ENCODE results near the gene GNB1L. TPM values are rescaled to one million over a fixed set of nuclear protein-coding genes. Genes with fewer than 3 reads are reported as not detected.

Gene GNB1L
- polyA plus RNA-seq, 4 donors, result 3.2 to 7.9 (median 3.8) TPM

DNA sequence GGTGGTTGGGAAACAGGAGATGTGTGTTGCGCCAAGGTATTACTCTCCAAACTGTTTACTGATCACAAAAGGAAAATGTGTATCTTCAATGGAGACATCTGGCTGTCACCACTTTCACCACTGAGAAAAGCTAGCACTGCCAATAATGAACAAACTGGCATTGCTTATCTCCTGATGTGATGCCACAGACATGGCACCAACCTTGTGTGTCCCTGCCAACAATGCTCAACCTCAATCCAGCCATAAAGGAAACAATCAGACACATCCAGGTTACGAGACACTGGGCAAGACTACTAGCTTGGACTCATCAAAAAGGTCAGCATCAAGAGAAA, 28.1 kb downstream of the GNB1L start:
- DNase-seq (ENCODE audit: low read depth in 4 of 4, low spot score in 3 of 4), result no peak

DNA sequence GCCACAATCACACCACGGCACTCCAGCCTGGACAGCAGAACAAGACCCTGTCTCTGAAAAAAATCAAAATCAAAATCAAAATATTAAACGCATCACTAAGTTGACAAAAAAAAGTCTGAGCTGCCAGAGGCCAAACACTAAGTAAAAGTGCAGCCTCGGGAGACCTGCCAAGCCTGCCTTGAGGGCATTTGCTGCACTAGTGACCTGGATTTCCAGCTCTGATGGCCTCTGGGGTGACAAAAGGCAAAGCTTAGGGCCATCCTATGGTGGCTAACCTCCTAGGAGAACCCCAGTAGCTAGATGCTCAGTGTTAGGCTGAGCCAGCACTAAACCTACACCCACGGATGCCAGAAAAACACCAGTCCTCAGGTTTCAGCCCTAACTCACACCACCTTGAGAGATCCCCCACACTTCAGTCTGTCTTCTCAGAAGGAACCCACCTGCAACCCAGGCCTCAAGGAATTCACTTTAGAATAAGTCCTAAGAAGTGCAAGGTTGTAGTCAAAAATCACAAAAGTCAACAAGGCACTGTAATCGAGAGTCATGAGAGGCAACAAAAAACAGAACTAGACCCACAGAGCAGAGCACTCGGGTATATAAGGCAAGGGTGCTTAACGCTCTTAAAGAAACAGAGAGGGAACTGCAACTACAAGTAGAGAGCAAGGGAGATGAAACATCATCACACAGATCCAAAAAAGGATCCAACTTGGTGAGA, 28.6 kb downstream of the GNB1L start:
- DNase-seq (ENCODE audit: low read depth in 4 of 4, low spot score in 3 of 4), result no peak

DNA sequence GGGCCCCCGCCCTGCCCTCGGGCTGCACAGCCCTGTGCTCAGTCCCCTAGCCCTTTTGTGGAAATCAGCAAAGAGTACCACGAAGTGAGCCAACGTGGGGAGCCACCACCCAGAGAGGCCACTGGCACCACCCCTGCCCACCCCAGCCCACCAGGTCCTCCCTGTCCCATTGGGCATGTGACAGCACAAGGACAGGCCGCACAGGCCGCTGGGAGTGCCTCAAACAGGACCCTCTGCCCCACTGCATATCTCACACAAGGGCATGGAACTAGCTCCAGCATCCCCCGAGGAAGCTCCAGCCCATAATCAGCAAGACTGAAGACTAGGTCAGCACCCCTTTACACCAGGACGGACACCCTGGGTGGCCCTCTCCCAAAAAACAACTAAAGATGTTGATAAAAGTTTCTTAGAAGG, 29.7 kb downstream of the GNB1L start:
- DNase-seq (ENCODE audit: low read depth in 4 of 4, low spot score in 3 of 4), result no peak

DNA sequence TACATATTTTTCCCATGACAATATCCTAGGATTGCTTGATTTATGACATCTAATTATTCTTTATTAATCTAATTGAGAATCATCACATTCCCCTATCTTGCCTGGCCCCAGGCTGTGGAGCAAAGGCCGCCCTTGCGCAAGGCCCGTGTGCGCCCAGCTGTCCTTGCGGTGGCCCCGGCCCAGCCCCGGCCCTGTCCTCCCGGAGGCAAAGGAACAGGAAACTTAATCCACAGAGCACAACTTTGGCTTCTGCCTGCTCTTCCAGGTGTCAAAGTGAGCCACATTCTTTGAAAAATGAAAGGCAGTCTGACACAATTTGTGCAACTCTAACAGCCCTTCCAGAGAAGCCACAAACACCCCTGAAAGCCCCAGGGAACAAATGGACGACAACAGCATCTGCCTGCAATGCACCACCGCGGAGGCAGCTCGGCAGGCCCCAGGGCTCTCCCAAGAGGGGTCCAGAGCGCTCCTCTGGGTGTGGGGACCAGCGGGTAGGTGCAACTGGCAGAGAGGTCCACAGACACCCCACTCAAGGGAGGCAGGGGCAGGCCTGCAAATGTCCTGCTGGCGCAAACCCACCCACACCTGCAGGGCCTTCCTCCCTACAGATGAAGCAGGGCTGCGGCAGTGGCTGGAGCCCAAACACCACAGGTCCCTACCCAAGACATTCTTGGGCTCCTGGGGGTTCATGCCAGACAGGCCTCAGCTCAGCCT, 30.3 kb downstream of the GNB1L start:
- no peak for DNase-seq (ENCODE audit: low read depth in 4 of 4, low spot score in 3 of 4)

DNA sequence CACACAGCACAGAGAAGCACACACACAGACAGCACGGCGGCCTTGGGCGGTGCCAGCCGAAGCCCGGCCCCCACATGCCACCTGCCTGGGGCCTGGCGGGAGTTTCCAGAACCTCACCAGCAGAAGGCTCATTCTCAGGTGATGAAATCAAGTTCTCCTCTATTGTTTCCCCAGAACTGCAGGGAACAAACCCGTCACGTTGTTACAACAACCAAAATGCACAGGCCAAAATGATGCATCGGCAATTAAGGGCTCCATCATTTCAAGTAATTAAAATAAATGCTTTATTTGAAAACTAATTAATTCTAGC, 30.8 kb downstream of the GNB1L start:
- no peak for DNase-seq (ENCODE audit: low read depth in 4 of 4, low spot score in 3 of 4)

DNA sequence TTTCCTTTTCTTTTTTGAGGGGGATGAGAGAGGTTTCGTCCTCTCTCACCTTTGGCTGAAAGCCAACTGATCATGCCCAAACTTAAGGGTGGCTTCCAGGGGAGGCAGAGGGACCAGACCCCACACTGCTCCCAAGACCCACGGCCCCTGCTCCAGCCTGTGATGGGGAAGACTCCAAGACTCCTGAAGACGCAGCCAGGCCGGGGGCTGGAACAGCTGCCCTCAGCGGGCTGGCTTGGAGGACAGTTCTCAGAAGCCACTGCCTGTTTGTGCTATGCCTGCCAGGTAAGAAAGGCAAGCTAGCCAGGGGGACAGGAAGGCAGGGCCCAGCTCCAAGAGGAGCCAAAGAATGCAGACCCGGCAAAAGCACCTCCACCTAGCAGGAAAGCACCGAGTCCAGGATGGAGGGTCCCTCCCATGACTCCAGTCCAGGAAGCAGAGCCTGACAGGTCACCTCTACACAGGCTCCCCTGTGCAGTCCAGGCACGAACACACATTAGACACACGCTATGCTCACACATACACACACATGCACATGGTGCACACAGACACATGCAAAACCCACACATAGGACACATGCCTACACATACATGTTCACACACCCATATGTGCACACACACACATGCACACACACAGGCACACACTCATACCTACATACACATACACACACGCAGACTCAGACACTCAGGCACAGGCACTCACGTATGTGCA, 31.3 kb downstream of the GNB1L start:
- DNase-seq (ENCODE audit: low read depth in 4 of 4, low spot score in 3 of 4), result no peak

DNA sequence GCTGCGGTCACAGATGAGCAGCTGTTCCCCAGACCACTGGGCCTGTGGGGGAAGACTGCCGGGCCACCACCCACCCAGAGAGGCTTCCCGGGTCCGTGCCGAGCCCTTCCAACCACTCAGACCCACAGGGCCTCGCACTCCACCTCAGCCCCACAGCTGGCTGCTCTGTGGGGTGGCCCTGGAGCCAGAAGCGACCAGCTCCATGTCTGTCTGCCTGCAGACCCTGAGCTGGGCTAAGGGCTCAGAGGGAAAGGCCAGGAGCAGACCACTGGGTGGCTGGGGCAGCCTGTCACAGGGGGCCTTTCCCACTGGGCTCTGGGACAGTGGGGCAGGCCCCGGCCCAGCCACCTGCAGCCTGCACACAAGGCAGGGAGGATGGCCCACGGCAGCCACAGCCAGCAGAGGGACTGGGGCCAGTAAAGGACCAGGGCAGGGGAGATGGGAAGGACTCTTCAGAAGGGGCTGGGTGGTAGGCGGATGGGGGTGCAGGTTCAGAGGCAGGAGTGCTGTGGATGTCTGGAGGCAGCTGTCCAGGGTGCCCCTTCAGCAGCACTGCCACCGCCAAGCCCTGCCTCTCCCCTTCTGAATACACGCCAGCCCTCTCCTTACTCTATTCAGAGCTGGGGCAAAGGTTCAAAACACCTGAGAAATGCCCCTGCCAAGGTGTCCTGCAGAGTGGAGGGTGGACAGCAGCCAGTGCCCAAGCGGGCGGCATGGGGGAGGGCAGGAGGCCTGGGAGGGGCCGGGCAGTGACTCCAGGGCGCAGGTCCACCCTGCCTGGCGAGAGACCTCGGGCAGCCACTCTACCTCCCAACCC, 32.2 kb downstream of the GNB1L start:
- no peak for DNase-seq (ENCODE audit: low read depth in 4 of 4, low spot score in 3 of 4)

DNA sequence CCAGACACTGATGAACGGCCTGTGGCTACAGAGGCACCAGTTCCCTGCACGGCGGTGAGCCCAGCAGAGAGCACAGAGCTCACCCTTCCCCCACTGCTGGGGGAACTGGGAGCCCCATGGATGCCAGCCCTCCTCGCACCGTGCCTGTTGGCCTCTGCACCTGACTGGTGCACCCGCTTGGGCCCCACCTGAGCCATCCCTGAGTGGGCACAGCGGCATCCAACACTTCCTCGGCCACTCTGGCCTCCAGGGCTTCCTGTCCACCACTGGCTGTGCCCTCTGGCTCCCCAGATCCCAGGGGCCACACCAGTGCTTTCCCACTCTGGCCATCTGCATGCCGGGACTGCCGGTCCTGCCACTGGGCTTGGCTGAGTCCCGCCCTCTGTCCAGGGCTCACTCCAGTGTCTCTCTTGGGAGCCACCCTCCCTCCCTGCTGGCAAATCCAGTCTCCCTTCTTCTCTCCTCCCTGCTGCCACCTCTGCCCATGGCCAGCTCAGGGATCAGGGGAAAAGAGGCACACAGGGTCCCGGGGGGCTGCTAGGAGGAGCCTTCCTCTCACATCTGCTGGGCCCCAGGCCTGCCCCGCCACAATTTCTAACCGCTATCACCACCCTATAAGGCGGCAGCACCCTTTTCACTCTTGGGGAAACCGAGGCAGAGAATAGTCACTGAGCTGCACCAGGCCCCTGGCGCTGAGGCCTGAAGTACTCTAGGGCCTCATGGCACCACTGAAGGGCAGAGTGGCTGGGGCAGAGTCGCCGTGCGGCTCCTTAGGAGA, 33.0 kb downstream of the GNB1L start:
- no peak for DNase-seq (ENCODE audit: low read depth in 4 of 4, low spot score in 3 of 4)

DNA sequence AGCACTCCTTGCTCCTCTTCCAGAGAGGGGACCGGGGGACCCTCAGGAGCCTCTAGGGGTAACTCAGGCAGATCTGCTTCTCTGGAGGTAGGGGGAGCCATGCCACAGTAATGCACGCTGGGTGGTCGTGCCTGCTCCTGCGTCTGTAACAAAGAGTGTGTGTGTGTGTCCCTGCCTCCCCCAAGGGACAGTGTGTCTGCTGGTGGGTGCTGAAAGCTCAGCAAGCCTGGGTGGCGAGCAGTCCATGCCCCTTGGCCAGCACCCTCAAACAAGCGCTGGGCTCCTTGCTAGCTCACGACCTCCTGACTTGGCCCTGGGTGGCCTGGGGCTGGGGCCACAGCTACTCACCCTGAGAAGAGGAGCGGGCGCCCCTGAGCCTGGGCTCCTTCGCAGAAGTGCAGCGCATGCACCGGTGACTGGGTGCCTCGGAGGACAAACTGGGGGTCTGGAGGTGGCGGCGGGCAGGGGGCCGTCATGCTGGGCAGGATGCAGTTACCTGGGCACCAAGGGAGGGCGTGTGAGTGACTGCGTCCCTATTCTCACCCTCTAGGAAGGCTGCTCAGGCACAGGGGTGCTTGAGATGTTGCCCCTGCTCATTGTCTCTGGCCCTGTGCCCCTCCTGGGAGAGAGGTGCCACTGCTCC, 33.7 kb downstream of the GNB1L start:
- no peak for DNase-seq (ENCODE audit: low read depth in 4 of 4, low spot score in 3 of 4)

DNA sequence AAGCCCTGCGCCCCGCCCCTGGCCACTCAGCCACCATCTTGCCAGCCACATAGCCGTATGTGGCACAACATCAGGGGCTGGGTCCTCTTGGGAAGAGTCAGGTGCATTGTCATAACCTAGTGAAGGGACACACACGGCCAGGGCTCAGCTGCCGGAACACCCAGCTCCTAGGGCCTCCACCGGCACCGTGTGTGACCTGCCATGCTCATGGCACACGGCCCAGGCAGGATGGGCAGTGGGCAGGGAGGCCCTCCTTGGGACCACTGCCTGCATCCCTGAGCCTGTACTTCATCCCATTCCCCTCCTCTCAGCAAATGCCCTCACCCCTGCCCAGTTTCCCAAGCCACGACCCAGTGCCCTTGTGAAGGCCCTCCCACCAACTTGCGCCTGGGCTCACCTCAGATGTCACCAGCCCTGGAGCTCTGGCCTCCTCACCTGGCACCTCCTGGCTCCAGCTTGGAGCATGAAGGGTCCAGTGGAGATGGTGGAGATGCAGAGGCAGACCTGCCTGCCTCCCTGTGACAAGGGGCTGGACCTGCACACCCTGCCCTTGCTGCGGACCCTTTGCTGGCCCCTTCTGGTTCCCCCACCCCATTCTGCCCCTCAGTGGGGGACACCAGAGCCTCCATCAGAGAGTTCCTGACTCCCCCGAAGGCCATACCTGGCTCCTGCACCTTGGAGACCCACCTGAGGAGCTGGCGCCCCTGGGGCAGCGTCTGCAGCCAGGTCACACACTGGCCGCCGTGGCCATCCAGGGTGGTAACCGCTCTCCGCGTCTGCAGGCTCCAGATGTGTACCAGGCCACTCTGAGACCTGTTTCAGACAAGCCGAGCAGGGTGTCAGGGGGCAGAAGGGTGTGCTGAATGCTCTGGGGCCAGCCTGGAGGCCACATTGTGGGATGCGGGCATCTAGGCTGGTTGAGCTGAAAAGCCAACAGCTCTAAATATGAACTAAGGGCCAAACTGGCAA, 34.5 kb downstream of the GNB1L start:
- no peak for DNase-seq (ENCODE audit: low read depth in 4 of 4, low spot score in 3 of 4)

DNA sequence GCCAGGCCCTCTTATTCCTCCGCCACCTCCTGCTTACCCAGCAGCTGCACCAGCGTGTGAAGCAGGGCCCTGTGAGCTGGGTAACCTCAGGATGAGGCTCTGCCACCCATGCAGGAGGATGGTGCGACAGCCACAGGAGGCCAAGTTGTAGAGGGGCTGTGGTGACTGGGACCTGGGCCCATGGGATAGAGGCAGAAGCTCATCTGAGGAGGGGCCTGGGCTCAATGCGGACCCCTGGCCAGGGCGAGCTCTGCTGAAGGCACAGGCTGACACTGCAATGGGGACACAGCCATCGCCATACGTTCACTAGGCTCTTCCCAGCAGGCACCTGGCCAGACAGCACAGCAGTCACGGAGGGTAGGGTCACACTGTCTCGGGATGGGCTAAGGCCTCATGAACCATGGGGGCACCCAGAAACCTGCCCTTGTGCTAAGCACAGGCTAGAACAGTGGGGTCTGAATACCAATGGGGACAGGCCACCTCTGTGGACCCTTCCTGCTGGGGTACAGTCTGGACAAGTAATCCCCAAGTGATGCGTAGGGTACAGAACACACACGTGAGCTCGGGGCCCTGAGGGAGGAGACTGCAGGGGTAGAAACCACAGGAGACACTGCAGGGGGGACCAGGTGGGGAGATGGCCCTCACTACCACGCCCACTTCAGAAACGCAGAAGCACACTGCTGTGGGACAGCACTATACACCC, 35.3 kb downstream of the GNB1L start:
- no peak for DNase-seq (ENCODE audit: low read depth in 4 of 4, low spot score in 3 of 4)

DNA sequence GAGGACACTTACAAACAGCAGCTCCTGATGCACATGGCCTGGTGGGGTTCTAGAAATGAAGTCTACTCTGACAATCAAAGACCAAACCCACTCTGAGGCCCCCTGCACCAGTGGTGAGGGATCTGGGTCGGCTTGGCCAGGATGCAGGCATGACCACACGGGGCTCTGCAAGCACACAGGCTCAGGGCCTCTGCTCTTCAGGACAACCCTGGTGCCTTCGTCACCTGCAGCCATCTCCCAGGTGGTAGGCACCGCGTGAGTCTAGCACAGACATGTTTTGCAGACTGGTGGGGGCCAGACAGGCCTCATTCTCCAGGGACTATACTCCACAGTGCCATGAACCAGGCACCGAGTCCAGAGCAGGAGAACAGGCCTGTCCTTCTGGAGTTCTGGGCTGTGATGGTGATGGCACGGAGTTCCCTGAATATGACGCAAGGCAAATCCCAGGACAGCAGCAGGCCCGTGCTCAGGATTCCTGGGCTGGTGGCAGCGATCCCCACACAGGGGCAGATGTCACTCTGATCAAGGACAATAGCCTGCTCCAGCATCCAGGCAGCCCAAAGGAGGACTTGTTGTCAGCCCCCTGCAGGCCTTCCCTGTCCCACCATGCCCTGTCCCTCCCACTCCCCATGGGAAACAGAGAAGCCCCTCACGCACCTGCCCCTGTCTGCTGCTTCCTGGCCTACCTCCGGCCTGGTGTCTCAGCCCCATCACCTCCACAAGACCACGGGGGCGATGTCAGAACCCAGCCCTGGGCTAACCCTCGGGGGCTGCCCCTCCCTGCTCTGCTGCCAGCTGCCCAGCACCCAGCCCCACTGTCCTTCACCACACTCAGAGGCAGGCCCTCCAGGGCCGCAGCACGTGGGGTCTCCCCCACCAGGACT, 36.1 kb downstream of the GNB1L start:
- no peak for DNase-seq (ENCODE audit: low read depth in 4 of 4, low spot score in 3 of 4)

DNA sequence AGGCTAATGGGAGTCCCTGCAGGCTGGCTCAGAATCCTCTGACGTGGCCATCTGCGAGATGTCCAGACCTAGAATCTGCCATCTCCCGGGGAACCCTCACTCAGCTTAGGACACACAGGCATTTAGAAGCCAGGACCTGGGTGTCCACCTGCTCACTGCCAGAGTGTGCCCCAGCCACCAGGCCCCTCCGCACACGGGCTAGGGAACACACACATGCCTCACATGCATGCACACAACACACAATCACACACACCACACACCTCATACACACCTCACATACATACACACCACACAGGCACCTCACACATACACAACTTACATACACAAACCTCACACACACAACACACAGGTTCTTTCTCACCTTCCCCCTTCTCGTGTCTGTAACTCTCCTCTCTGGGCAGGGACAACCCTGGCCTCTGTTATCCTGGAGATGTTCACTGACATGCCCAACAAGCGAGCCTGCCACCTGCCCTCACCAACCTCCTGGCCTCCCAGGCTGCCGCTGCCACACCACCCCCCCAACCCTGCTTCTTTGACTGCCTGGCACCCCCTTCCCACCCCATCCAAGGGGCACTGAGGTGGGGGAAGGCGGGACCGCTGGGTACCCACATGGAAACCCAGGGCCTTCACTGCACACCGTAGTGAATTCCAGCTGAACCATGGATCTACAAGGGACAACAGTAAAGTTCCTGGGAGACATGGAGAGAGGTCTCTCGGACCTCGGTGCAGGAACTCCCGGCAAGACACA, 38.1 kb downstream of the GNB1L start:
- no peak for DNase-seq (ENCODE audit: low read depth in 4 of 4, low spot score in 3 of 4)

DNA sequence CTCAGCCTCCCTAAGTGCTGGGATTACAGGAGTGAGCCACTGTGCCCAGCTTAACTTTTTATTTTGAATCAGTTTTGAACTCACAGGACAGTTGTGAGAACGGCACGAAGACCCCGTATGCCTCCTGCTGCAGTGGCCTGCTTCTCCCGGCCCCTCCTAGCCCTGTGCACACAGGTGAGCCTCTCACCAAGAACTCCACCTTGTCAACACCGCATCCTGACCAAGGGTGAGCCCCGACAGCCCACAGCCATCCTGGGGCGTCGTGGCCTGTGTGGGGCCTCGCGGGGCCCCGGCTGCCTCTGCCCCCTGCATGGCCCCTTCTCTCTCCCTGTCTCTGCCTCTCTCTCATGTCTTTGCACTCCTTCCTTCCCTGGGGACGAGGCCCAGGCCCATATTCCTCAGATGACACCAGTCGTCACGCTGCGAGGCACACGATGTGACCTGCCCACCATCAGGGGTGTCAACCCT, 38.8 kb downstream of the GNB1L start:
- no peak for DNase-seq (ENCODE audit: low read depth in 4 of 4, low spot score in 3 of 4)

DNA sequence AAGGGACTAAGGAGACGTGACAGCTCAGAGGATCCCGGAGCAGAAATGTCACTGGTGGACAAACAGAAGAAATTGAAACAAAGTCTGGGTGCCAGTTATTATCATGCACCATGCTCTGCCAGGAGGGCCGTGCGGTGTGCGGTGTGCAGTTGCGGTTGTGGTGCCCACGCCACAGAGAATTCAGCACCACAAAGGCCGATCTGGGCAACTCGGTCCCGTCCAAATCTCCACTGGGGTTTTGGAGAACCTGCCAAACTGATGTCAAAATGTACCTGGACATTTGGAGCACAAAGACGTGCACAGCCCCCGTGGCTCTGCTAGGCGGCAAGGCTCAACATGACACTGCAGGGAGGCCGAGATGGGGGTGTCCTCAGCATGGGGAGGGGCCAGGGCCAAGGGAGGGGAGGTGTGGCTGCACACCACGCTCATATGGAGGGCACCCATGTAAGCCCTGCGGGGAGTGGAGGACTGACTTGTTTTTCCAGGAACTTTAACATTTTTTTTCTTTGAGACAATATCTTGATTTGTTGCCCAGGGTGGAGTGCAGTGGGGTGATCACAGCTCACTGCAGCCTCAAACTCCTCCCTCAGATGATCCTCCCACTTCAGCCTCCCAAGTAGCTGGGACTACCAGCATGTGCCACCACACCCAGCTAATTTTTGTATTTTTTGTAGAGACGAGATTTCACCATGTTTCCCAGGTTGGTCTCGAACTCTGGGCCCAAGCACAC, 39.4 kb downstream of the GNB1L start:
- no peak for DNase-seq (ENCODE audit: low read depth in 4 of 4, low spot score in 3 of 4)

DNA sequence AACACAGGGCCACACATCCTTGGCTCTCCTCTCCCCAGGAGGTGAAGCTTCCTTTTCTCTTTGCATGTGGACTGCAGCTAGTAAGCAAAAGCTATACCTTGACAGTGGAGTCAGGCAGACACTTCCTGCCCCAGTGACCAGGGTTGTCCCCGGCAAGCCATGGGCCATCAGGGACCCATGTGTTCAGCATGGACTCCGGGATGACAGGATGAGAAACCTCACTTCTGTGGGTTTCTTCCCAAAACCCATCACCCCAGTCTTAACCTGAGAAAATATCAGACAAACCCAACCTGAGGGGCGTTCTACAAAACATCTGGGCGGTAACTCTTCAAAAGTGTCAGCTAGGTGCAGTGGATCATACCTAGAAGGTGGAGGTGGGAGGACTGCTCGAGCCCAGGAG, 40.2 kb downstream of the GNB1L start:
- DNase-seq (ENCODE audit: low read depth in 4 of 4, low spot score in 3 of 4), result no peak
